NB4 (cell line): ENCODE data around the gene HERPUD1.

Experiments used
- DNase-seq: peaks from one replicate; pipeline ENCODE4 v3.0.0; 2010; ENCODE audit warnings: low read depth
- H3K4me3 ChIP-seq: one replicate; pipeline ENCODE4 v1.5.1; 2011; ENCODE audit warnings: mild to moderate bottlenecking, low read depth, low read length, moderate library complexity
- MYC ChIP-seq: IDR thresholded peaks from 2 replicates; pipeline ENCODE4 v1.6.1; 2011; ENCODE audit warnings: low read depth, low read length
- POLR2A ChIP-seq: IDR thresholded peaks from 2 replicates; pipeline ENCODE4 v1.6.1; 2011; ENCODE audit warnings: mild to moderate bottlenecking; ENCODE audit not compliant: insufficient read length; ENCODE audit errors: extremely low read depth
- TF ChIP-seq, protein P1 (sequence below): IDR thresholded peaks from one replicate; pipeline ENCODE4 v1.5.1; 2012; ENCODE audit warnings: low read depth, low read length
- TF ChIP-seq, protein P2 (sequence below): IDR thresholded peaks from 2 replicates; pipeline ENCODE4 v1.6.1; 2011; ENCODE audit warnings: low read depth, low read length

The HERPUD1 gene

DNA sequence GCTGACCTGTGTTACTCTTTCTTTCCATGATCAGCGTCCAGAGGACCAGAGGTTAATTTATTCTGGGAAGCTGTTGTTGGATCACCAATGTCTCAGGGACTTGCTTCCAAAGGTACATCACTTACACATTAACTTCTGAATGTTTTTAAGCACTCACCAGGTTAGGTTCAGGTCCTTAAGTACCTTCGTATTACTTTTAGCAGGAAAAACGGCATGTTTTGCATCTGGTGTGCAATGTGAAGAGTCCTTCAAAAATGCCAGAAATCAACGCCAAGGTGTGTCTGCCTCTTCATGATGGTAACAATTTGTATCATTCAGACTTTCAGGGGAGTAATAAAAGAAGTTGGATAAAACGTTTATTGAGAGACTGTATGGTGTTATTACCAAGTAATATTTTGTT, 3.3 kb downstream of the HERPUD1 start:
- DNase-seq: no peak
- peak overlapping the region; percentile 33 for H3K4me3 ChIP-seq
- TF ChIP-seq MYC (no peak), POLR2A (no peak)
- TF ChIP-seq, protein P1, sequence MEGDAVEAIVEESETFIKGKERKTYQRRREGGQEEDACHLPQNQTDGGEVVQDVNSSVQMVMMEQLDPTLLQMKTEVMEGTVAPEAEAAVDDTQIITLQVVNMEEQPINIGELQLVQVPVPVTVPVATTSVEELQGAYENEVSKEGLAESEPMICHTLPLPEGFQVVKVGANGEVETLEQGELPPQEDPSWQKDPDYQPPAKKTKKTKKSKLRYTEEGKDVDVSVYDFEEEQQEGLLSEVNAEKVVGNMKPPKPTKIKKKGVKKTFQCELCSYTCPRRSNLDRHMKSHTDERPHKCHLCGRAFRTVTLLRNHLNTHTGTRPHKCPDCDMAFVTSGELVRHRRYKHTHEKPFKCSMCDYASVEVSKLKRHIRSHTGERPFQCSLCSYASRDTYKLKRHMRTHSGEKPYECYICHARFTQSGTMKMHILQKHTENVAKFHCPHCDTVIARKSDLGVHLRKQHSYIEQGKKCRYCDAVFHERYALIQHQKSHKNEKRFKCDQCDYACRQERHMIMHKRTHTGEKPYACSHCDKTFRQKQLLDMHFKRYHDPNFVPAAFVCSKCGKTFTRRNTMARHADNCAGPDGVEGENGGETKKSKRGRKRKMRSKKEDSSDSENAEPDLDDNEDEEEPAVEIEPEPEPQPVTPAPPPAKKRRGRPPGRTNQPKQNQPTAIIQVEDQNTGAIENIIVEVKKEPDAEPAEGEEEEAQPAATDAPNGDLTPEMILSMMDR: no peak
- TF ChIP-seq, protein P2, sequence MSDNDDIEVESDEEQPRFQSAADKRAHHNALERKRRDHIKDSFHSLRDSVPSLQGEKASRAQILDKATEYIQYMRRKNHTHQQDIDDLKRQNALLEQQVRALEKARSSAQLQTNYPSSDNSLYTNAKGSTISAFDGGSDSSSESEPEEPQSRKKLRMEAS: no peak

DNA sequence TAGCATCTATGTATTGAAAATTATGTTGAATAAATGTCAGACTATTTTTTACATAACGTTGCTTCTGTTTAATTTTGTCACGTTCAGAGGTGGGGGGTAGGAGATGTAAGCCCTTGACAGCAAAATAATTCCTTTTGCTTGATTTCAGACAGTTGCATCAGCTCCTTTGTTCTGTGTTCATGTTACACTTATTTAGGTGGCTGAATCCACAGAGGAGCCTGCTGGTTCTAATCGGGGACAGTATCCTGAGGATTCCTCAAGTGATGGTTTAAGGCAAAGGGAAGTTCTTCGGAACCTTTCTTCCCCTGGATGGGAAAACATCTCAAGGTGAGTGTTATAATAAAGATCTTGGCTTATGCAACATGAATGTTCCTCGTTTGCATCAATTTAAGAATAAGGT, 4.5 kb downstream of the HERPUD1 start:
- TF ChIP-seq MYC: no peak
- TF ChIP-seq, protein P1: no peak
- TF ChIP-seq, protein P2: no peak
- TF ChIP-seq POLR2A: no peak
- H3K4me3 ChIP-seq: peak overlapping the region; percentile 13
- no peak for DNase-seq

DNA sequence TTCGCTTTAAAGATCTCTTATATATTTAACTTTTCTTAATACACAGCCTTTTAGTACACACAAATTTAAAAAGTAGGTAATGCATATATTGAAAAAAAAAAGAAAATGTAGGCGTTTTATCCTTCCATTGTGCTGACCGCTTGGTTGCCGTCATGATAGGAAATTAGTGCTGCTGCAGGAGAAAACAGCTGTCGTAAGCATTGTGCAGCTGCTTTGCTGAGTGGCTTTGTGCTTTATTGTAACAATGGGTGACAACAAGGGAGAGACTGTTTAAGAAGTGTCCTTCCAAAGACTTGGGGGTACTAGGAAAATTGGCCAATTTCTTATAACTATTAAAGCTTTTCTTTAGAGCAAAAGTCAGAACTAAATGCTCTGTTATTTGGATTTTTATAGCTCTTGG, 5.0 kb downstream of the HERPUD1 start:
- H3K4me3 ChIP-seq: no peak overlapping the region
- TF ChIP-seq POLR2A (no peak), MYC (no peak)
- TF ChIP-seq, protein P2: no peak
- TF ChIP-seq, protein P1: no peak
- DNase-seq: no peak

DNA sequence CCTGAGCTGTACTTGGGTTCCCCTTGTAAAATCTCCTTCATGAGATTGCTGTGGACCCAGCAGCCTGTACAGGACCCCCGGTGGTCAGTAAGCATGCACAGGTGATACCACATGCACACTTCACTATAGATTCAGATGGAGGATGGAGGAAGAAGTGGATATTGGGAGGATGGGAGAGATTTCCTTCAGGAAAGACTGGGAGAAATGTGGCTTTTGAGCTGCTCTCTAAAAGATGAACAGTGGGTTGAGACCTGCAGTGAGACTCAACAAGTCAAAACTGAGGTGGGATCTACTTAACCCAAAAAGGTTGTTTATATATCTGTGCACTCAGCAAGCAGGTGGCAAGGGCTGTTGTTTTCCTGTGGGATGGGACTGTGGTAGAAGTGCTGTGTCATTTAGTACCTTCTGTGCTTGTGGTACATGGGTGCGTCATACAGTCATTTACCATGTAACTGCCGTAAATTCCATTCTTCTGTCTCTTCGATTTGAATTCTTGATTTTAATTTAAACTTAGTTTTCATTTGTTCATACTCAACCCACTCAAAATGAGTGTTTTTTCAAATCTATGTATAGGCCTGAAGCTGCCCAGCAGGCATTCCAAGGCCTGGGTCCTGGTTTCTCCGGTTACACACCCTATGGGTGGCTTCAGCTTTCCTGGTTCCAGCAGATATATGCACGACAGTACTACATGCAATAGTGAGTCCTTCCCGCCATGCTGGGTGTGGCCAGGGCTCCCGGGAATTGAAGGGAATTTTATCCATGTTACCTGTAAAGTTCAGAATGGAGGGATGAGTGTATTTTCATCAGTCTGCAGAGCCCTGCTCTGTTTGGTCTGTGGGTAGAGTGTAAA, 6.9 kb downstream of the HERPUD1 start:
- DNase-seq: no peak
- no peak for TF ChIP-seq MYC
- TF ChIP-seq, protein P1: no peak
- no peak for TF ChIP-seq POLR2A
- TF ChIP-seq, protein P2: no peak
- no peak overlapping the region for H3K4me3 ChIP-seq

DNA sequence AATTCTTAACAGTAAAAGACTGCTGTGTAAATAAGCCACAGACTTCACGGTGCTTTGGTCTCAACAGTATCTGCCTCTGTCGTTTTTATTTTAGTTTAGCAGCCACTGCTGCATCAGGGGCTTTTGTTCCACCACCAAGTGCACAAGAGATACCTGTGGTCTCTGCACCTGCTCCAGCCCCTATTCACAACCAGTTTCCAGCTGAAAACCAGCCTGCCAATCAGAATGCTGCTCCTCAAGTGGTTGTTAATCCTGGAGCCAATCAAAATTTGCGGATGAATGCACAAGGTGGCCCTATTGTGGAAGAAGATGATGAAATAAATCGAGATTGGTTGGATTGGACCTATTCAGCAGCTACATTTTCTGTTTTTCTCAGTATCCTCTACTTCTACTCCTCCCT, 7.9 kb downstream of the HERPUD1 start:
- TF ChIP-seq, protein P1: no peak
- TF ChIP-seq MYC: no peak
- TF ChIP-seq, protein P2: no peak
- no peak overlapping the region for H3K4me3 ChIP-seq
- no peak for DNase-seq
